Stomach smooth muscle (tissue), 2 donors: ENCODE measurements around the gene SLX9.
A peak's percentile ranks its signal among the peaks of the same experiment; 100 is the strongest.

ENCODE experiments used
- H3K27ac ChIP-seq: one replicate; pipeline ENCODE4 v1.7.0; 2013; ENCODE audit warnings: mild to moderate bottlenecking, low read length, inconsistent platforms
- H3K27me3 ChIP-seq, 2 donors: one replicate each; pipeline ENCODE4 v1.7.0; 2013; ENCODE audit warnings: low read length in 2 of 2; ENCODE audit not compliant: insufficient read depth in 2 of 2, control insufficient read depth in 1 of 2
- H3K36me3 ChIP-seq, 2 donors: one replicate each; pipeline ENCODE4 v1.7.0; 2013; ENCODE audit warnings: low read length in 2 of 2; ENCODE audit not compliant: control insufficient read depth in 2 of 2, insufficient read depth in 2 of 2
- H3K4me1 ChIP-seq: one replicate; pipeline ENCODE4 v1.7.0; 2013; ENCODE audit warnings: low read length; ENCODE audit not compliant: control insufficient read depth, insufficient read depth
- H3K4me3 ChIP-seq, 2 donors: one replicate each; pipeline ENCODE4 v1.7.0; 2013; ENCODE audit warnings: low read length in 2 of 2
- H3K9ac ChIP-seq, 2 donors: one replicate each; pipeline ENCODE4 v1.7.0; 2013; ENCODE audit warnings: low read length in 2 of 2, mild to moderate bottlenecking in 1 of 2
- H3K9me3 ChIP-seq, 2 donors: one replicate each; pipeline ENCODE4 v1.7.0; 2013; ENCODE audit warnings: low read length in 2 of 2; ENCODE audit not compliant: control insufficient read depth in 2 of 2
- donor health status: healthy.
- donor health status: Pancreatic carcinoma.

SLX9 gene

GRCh38 chr21:45003331-45004058 is 63.7 kb downstream of the SLX9 start:
- peak overlapping the region; percentile 41 for H3K27ac ChIP-seq
- H3K4me1 ChIP-seq, result peaks cover 44% of the 10 kb centered on the region

GRCh38 chr21:45004059-45004422 is 64.2 kb downstream of the SLX9 start:
- Histone ChIP-seq H3K4me1 (peaks cover 43% of the 10 kb centered on the region), H3K36me3 (no peaks in the 10 kb centered on the region), H3K9me3 (no peaks in the 10 kb centered on the region), H3K4me3 (no peak overlapping the region), H3K9ac (no peak overlapping the region), H3K27me3 (no peaks in the 10 kb centered on the region), H3K27ac (peak overlapping the region; percentile 41)

More at GRCh38 chr21:45003331-45004058, 63.7 kb downstream of the SLX9 start:
- Histone ChIP-seq H3K36me3 (no peaks in the 10 kb centered on the region), H3K9me3 (no peaks in the 10 kb centered on the region), H3K9ac (peak overlapping the region in 1 of 2 donors; percentile 21), H3K27me3 (no peaks in the 10 kb centered on the region), H3K4me3 (no peak overlapping the region)

- Histone ChIP-seq H3K4me1 (peaks cover 37% of the 10 kb centered on the region), H3K27me3 (no peaks in the 10 kb centered on the region), H3K9me3 (no peaks in the 10 kb centered on the region), H3K36me3 (no peaks in the 10 kb centered on the region), H3K27ac (no peak overlapping the region), H3K9ac (no peak overlapping the region), H3K4me3 (no peak overlapping the region)
These were observed 64.8 kb downstream of the SLX9 start for GRCh38 chr21:45004481-45005247.

GRCh38 chr21:45006536-45007095 is 66.8 kb downstream of the SLX9 start:
- Histone ChIP-seq H3K9ac (no peak overlapping the region), H3K4me1 (peaks cover 20% of the 10 kb centered on the region), H3K27ac (no peak overlapping the region), H3K36me3 (no peaks in the 10 kb centered on the region), H3K9me3 (no peaks in the 10 kb centered on the region), H3K27me3 (no peaks in the 10 kb centered on the region), H3K4me3 (no peak overlapping the region)

- Histone ChIP-seq H3K27me3 (no peaks in the 10 kb centered on the region), H3K9ac (no peak overlapping the region), H3K27ac (no peak overlapping the region), H3K4me1 (peaks cover 10% of the 10 kb centered on the region), H3K9me3 (no peaks in the 10 kb centered on the region), H3K36me3 (no peaks in the 10 kb centered on the region), H3K4me3 (no peak overlapping the region)
These were observed 69.8 kb downstream of the SLX9 start for GRCh38 chr21:45009616-45010015.

- no peaks in the 10 kb centered on the region for H3K36me3 ChIP-seq
- no peaks in the 10 kb centered on the region for H3K27me3 ChIP-seq
- peaks cover 10% of the 10 kb centered on the region for H3K4me1 ChIP-seq
- H3K4me3 ChIP-seq, result no peak overlapping the region
- no peak overlapping the region for H3K9ac ChIP-seq
- H3K27ac ChIP-seq, result no peak overlapping the region
- no peaks in the 10 kb centered on the region for H3K9me3 ChIP-seq
These were observed 70.3 kb downstream of the SLX9 start for GRCh38 chr21:45010096-45010495.

- Histone ChIP-seq H3K9ac (no peak overlapping the region), H3K36me3 (no peaks in the 10 kb centered on the region), H3K27ac (no peak overlapping the region), H3K27me3 (no peaks in the 10 kb centered on the region), H3K9me3 (no peaks in the 10 kb centered on the region), H3K4me3 (no peak overlapping the region), H3K4me1 (peaks cover 10% of the 10 kb centered on the region)
These were observed 71.0 kb downstream of the SLX9 start for GRCh38 chr21:45010860-45011259.

GRCh38 chr21:45011426-45011825 is 71.6 kb downstream of the SLX9 start:
- no peaks in the 10 kb centered on the region for H3K27me3 ChIP-seq
- H3K36me3 ChIP-seq, result no peaks in the 10 kb centered on the region
- no peaks in the 10 kb centered on the region for H3K9me3 ChIP-seq
- H3K4me3 ChIP-seq, result no peak overlapping the region
- H3K27ac ChIP-seq, result no peak overlapping the region
- no peak overlapping the region for H3K9ac ChIP-seq
- peaks cover 15% of the 10 kb centered on the region for H3K4me1 ChIP-seq

GRCh38 chr21:45011911-45012661 is 72.3 kb downstream of the SLX9 start:
- no peaks in the 10 kb centered on the region for H3K27me3 ChIP-seq
- no peak overlapping the region for H3K4me3 ChIP-seq
- H3K36me3 ChIP-seq, result no peaks in the 10 kb centered on the region
- H3K9ac ChIP-seq, result no peak overlapping the region
- no peaks in the 10 kb centered on the region for H3K9me3 ChIP-seq
- H3K4me1 ChIP-seq, result peaks cover 20% of the 10 kb centered on the region
- no peak overlapping the region for H3K27ac ChIP-seq

GRCh38 chr21:45012662-45013259 is 72.9 kb downstream of the SLX9 start:
- Histone ChIP-seq H3K9me3 (no peaks in the 10 kb centered on the region), H3K36me3 (no peaks in the 10 kb centered on the region), H3K4me3 (no peak overlapping the region), H3K27ac (no peak overlapping the region), H3K4me1 (peaks cover 24% of the 10 kb centered on the region), H3K9ac (no peak overlapping the region), H3K27me3 (no peaks in the 10 kb centered on the region)
